Epithelial cell of esophagus (primary cell): ENCODE data around the gene FAM174B.

Source experiments
- DNase-seq: peaks from one replicate; pipeline ENCODE4 v3.0.0; 2010; ENCODE audit warnings: low read depth
- H3K4me3 ChIP-seq: 2 replicates; pipeline ENCODE4 v1.5.1; 2011; ENCODE audit warnings: mild to moderate bottlenecking, low read length, control low read depth
- CTCF ChIP-seq: IDR thresholded peaks from 2 replicates; pipeline ENCODE4 v1.5.1; 2011; ENCODE audit warnings: low read depth, mild to moderate bottlenecking, low read length, control low read depth, inconsistent platforms; ENCODE audit not compliant: insufficient read depth; ENCODE audit errors: missing control alignments

The FAM174B gene

GRCh38 chr15:92600856-92601255 is 54.7 kb downstream of the FAM174B start:
- no peak for DNase-seq
- no peak overlapping the region for H3K4me3 ChIP-seq
- no peak for TF ChIP-seq CTCF

- no peak overlapping the region for H3K4me3 ChIP-seq
- TF ChIP-seq CTCF: no peak
- DNase-seq: peak; percentile 77
These were observed 56.1 kb downstream of the FAM174B start for GRCh38 chr15:92599394-92599970.

GRCh38 chr15:92597548-92597947 is 58.0 kb downstream of the FAM174B start:
- DNase-seq: no peak
- no peak for TF ChIP-seq CTCF
- H3K4me3 ChIP-seq: no peak overlapping the region

- peak; percentile 39 for DNase-seq
- H3K4me3 ChIP-seq: no peak overlapping the region
- no peak for TF ChIP-seq CTCF
These were observed 59.0 kb downstream of the FAM174B start for GRCh38 chr15:92596623-92597022.

- no peak overlapping the region for H3K4me3 ChIP-seq
- TF ChIP-seq CTCF: no peak
- no peak for DNase-seq
These were observed 59.8 kb downstream of the FAM174B start for GRCh38 chr15:92595506-92596381.

GRCh38 chr15:92591275-92591674 is 64.3 kb downstream of the FAM174B start:
- TF ChIP-seq CTCF: no peak
- DNase-seq: no peak
- H3K4me3 ChIP-seq: no peak overlapping the region
